Activated effector memory CD4-positive, alpha-beta T cell treated with Interleukin-2 at 50 U/mL for 16 hours (primary cell): ENCODE data around the gene SRXN1.
A peak's percentile ranks its signal among the peaks of the same experiment; 100 is the strongest.
"Not testable (repeated sequence)": the region's sequence is repeated elsewhere in the genome, so short reads cannot be mapped to it uniquely, and the experiment has no call there.

ENCODE experiments used
- DNase-seq: peaks from one replicate; pipeline ENCODE4 v3.0.0-alpha.2; 2020

Gene SRXN1

GRCh38 chr20:653110-653589, at the start of gene SRXN1:
SRXN1 (minus strand) TSS chr20:653200; CDS start chr20:653185, 15 bp downstream.
- peak; percentile 74 for DNase-seq

GRCh38 chr20:701401-702129, 48.6 kb upstream of the SRXN1 start:
- no peak for DNase-seq

GRCh38 chr20:699811-700338, 46.9 kb upstream of the SRXN1 start:
- DNase-seq = no peak

- no peak for DNase-seq
These were observed 46.3 kb upstream of the SRXN1 start for GRCh38 chr20:699342-699741.

GRCh38 chr20:698276-698675, 45.3 kb upstream of the SRXN1 start:
- DNase-seq = no peak

- DNase-seq = no peak
These were observed 44.8 kb upstream of the SRXN1 start for GRCh38 chr20:697826-698225.

GRCh38 chr20:695165-695866, 42.3 kb upstream of the SRXN1 start:
- no peak for DNase-seq

GRCh38 chr20:694496-694895, 41.5 kb upstream of the SRXN1 start:
- DNase-seq = no peak

- not testable (repeated sequence) for DNase-seq
These were observed 40.8 kb upstream of the SRXN1 start for GRCh38 chr20:693786-694185.

GRCh38 chr20:692044-692443, 39.0 kb upstream of the SRXN1 start:
- DNase-seq = no peak

GRCh38 chr20:689947-690346, 36.9 kb upstream of the SRXN1 start:
- DNase-seq = no peak

GRCh38 chr20:689348-689747, 36.3 kb upstream of the SRXN1 start:
- no peak for DNase-seq

GRCh38 chr20:688809-689212, 35.8 kb upstream of the SRXN1 start:
- no peak for DNase-seq

GRCh38 chr20:687468-688203, 34.6 kb upstream of the SRXN1 start:
- DNase-seq = no peak

- DNase-seq = no peak
These were observed 31.8 kb upstream of the SRXN1 start for GRCh38 chr20:684676-685319.

GRCh38 chr20:682123-682522, 29.1 kb upstream of the SRXN1 start:
- DNase-seq = no peak

- no peak for DNase-seq
These were observed 27.7 kb upstream of the SRXN1 start for GRCh38 chr20:680638-681187.

- no peak for DNase-seq
These were observed 25.0 kb upstream of the SRXN1 start for GRCh38 chr20:677957-678356.

GRCh38 chr20:676967-677366, 24.0 kb upstream of the SRXN1 start:
- no peak for DNase-seq

GRCh38 chr20:676315-676937, 23.4 kb upstream of the SRXN1 start:
- DNase-seq = no peak

- peak; percentile 31 for DNase-seq
These were observed 22.7 kb upstream of the SRXN1 start, which contains the start of gene SCRT2 for GRCh38 chr20:675453-676314. SCRT2 (minus strand) TSS chr20:675802; CDS start chr20:675601, 201 bp downstream.
